ENCODE results near the gene CYP2E1.

DNA sequence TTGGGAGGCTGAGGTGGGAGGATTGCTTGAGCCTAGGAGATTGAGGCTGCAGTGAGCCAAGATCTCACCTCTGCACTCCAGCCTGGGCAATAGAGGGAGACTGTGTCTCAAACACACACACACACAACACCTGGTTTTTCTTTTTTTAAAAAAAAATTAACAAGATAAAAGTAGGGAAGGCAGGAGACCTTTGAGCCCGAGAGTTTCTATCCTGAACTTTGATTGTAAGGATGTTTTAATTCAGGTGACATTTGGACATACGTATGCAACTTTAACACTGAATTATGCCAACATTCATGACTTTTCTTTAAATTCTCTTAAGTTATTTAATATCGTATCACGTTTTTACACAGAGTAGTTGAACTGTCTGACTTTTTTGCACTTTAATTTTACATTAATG is 11.7 kb upstream of the CYP2E1 start:
- TF ChIP-seq, protein P1, sequence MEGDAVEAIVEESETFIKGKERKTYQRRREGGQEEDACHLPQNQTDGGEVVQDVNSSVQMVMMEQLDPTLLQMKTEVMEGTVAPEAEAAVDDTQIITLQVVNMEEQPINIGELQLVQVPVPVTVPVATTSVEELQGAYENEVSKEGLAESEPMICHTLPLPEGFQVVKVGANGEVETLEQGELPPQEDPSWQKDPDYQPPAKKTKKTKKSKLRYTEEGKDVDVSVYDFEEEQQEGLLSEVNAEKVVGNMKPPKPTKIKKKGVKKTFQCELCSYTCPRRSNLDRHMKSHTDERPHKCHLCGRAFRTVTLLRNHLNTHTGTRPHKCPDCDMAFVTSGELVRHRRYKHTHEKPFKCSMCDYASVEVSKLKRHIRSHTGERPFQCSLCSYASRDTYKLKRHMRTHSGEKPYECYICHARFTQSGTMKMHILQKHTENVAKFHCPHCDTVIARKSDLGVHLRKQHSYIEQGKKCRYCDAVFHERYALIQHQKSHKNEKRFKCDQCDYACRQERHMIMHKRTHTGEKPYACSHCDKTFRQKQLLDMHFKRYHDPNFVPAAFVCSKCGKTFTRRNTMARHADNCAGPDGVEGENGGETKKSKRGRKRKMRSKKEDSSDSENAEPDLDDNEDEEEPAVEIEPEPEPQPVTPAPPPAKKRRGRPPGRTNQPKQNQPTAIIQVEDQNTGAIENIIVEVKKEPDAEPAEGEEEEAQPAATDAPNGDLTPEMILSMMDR (IDR thresholded peaks at IDR 0.05), result no peak
- TF ChIP-seq POLR2A (IDR thresholded peaks at IDR 0.05), result no peak
